Measurements from ENCODE around the gene MZT2B. TPM values are rescaled to one million over a fixed set of nuclear protein-coding genes. Genes with fewer than 3 reads are reported as not detected.
A peak's percentile ranks its signal among the peaks of the same experiment; 100 is the strongest.
"Not testable (repeated sequence)": the region's sequence is repeated elsewhere in the genome, so short reads cannot be mapped to it uniquely, and the experiment has no call there.

The MZT2B gene
- total RNA-seq, 1 experiment from 2014 or later = 198 TPM

- H4K5ac ChIP-seq (ENCODE audit: insufficient read length, low read depth, low read length) = no peak within 1 kb of the TSS
- no peaks in the 10 kb centered on the region; a peak in 1 of 5 replicates for H3K9me3 Mint-ChIP-seq
Observed at GRCh38 chr2:130198343-130198742, 16.3 kb downstream of the MZT2B start, which contains the start of gene TUBA3E. TUBA3E (minus strand) TSS chr2:130198439; CDS start chr2:130198360, 79 bp downstream.

GRCh38 chr2:130202518-130202917 is 20.5 kb downstream of the MZT2B start:
- not testable (repeated sequence) for H3K23ac ChIP-seq (ENCODE audit: insufficient read length, low read depth, low read length); H3K27me3 ChIP-seq (ENCODE audit: insufficient read depth, low read length); H3K4me2 ChIP-seq (ENCODE audit: insufficient read depth, insufficient read length, low read length); H3K9ac ChIP-seq (ENCODE audit: extremely low read depth, insufficient read length, low read length); H3K14ac ChIP-seq (ENCODE audit: insufficient read depth, low read length); H3K36me3 Mint-ChIP-seq (ENCODE audit: insufficient read depth in 1 of 3, low read depth in 3 of 3); H3K79me2 ChIP-seq (ENCODE audit: insufficient read depth, low read length); H2BK120ac ChIP-seq (ENCODE audit: low read depth, low read length, poor library complexity, severe bottlenecking); H3K4me1 Mint-ChIP-seq; H2BK12ac ChIP-seq (ENCODE audit: insufficient read length, low read depth, low read length); H2AFZ ChIP-seq (ENCODE audit: low read length); H3K79me1 ChIP-seq (ENCODE audit: insufficient read depth, low read depth, low read length, poor library complexity, severe bottlenecking); H3K27ac Mint-ChIP-seq; H3K9me3 Mint-ChIP-seq; DNase-seq; H3K27ac ChIP-seq (ENCODE audit: insufficient read length, low read depth, low read length); H2AK5ac ChIP-seq (ENCODE audit: insufficient read length, low read length); H3K18ac ChIP-seq (ENCODE audit: insufficient read length, low read depth, low read length); H3K56ac ChIP-seq (ENCODE audit: insufficient read length, low read depth, low read length); H3K4ac ChIP-seq (ENCODE audit: low read depth, low read length); H3K23me2 ChIP-seq (ENCODE audit: insufficient read length, low read depth, low read length, poor library complexity, severe bottlenecking); H2BK20ac ChIP-seq (ENCODE audit: low read depth, low read length, poor library complexity, severe bottlenecking); H3T11ph ChIP-seq (ENCODE audit: low read length); H3K4me1 ChIP-seq (ENCODE audit: insufficient read depth, low read length); H4K8ac ChIP-seq (replicated peaks; ENCODE audit: insufficient read length, low read depth, low read length); H3K27me3 Mint-ChIP-seq (ENCODE audit: low read depth); H2BK15ac ChIP-seq (ENCODE audit: low read depth, low read length); H3K4me3 Mint-ChIP-seq; H4K20me1 ChIP-seq (ENCODE audit: control insufficient read depth, insufficient read depth, insufficient read length); H4K5ac ChIP-seq (ENCODE audit: insufficient read length, low read depth, low read length); H2BK5ac ChIP-seq (ENCODE audit: insufficient read length, low read length); H4K91ac ChIP-seq (ENCODE audit: insufficient read length, low read depth, low read length); H3K9me3 ChIP-seq (ENCODE audit: control insufficient read depth, low read depth, low read length)
- WGBS (ENCODE audit: extremely low coverage, insufficient read length, low lambda C conversion rate) = no CpG with 5 or more reads among the region's 7 CpGs

More at GRCh38 chr2:130198343-130198742, 16.3 kb downstream of the MZT2B start, which contains the start of gene TUBA3E:
- Histone ChIP-seq H3K4me1 (ENCODE audit: insufficient read depth, low read length) (no peaks in the 10 kb centered on the region), H3K27ac (ENCODE audit: insufficient read length, low read depth, low read length) (no peak within 1 kb of the TSS), H3K79me2 (ENCODE audit: insufficient read depth, low read length) (no peaks in the 10 kb centered on the region), H2AFZ (ENCODE audit: low read length) (no peak within 1 kb of the TSS), H3K18ac (ENCODE audit: insufficient read length, low read depth, low read length) (no peak within 1 kb of the TSS), H3K4ac (ENCODE audit: low read depth, low read length) (no peak within 1 kb of the TSS), H2BK20ac (ENCODE audit: low read depth, low read length, poor library complexity, severe bottlenecking) (no peak within 1 kb of the TSS), H3K23me2 (ENCODE audit: insufficient read length, low read depth, low read length, poor library complexity, severe bottlenecking) (no peaks in the 10 kb centered on the region), H3K4me2 (ENCODE audit: insufficient read depth, insufficient read length, low read length) (no peak within 1 kb of the TSS), H3K79me1 (ENCODE audit: insufficient read depth, low read depth, low read length, poor library complexity, severe bottlenecking) (no peaks in the 10 kb centered on the region), H3K9ac (ENCODE audit: extremely low read depth, insufficient read length, low read length) (no peak within 1 kb of the TSS), H2BK12ac (ENCODE audit: insufficient read length, low read depth, low read length) (no peak within 1 kb of the TSS), H3T11ph (ENCODE audit: low read length) (no peak within 1 kb of the TSS), H2BK120ac (ENCODE audit: low read depth, low read length, poor library complexity, severe bottlenecking) (no peak within 1 kb of the TSS), H4K8ac (replicated peaks; ENCODE audit: insufficient read length, low read depth, low read length) (no peak within 1 kb of the TSS), H2BK15ac (ENCODE audit: low read depth, low read length) (no peak within 1 kb of the TSS), H2BK5ac (ENCODE audit: insufficient read length, low read length) (no peak within 1 kb of the TSS), H2AK5ac (ENCODE audit: insufficient read length, low read length) (no peak within 1 kb of the TSS), H3K9me3 (ENCODE audit: control insufficient read depth, low read depth, low read length) (no peaks in the 10 kb centered on the region), H4K20me1 (ENCODE audit: control insufficient read depth, insufficient read depth, insufficient read length) (no peaks in the 10 kb centered on the region), H3K56ac (ENCODE audit: insufficient read length, low read depth, low read length) (no peak within 1 kb of the TSS), H4K91ac (ENCODE audit: insufficient read length, low read depth, low read length) (no peak within 1 kb of the TSS), H3K14ac (ENCODE audit: insufficient read depth, low read length) (no peak within 1 kb of the TSS), H3K23ac (ENCODE audit: insufficient read length, low read depth, low read length) (no peak within 1 kb of the TSS), H3K27me3 (ENCODE audit: insufficient read depth, low read length) (no peaks in the 10 kb centered on the region)
- peaks cover 10% of the 10 kb centered on the region for H3K27me3 Mint-ChIP-seq (ENCODE audit: low read depth)
- H3K27ac Mint-ChIP-seq = peak within 1 kb of the TSS in 1 of 3 experiments; percentile 44; a peak in 1 of 7 replicates
- no CpG with 5 or more reads among the region's 26 CpGs for WGBS (ENCODE audit: extremely low coverage, insufficient read length, low lambda C conversion rate)
- no peaks in the 10 kb centered on the region for H3K36me3 Mint-ChIP-seq (ENCODE audit: insufficient read depth in 1 of 3, low read depth in 3 of 3)
- no peaks in the 10 kb centered on the region for H3K4me1 Mint-ChIP-seq
- H3K4me3 Mint-ChIP-seq = no peak within 1 kb of the TSS
- TF ChIP-seq CTCF (conservative IDR thresholded peaks at IDR 0.05) = no peak
- DNase-seq = no peak

Data from H9 (cell line).